NCI-H82 treated with DMSO at 0.1 percent for 48 hours (cell line): Measurements from ENCODE around the gene VMP1.
"Not testable (repeated sequence)": the region's sequence is repeated elsewhere in the genome, so short reads cannot be mapped to it uniquely, and the experiment has no call there.

Experiments used
- DNase-seq: peaks from one replicate; lab custom pipeline; 2025; ENCODE audit not compliant: unreplicated experiment; lab: John Stamatoyannopoulos, UW

The VMP1 gene

DNA sequence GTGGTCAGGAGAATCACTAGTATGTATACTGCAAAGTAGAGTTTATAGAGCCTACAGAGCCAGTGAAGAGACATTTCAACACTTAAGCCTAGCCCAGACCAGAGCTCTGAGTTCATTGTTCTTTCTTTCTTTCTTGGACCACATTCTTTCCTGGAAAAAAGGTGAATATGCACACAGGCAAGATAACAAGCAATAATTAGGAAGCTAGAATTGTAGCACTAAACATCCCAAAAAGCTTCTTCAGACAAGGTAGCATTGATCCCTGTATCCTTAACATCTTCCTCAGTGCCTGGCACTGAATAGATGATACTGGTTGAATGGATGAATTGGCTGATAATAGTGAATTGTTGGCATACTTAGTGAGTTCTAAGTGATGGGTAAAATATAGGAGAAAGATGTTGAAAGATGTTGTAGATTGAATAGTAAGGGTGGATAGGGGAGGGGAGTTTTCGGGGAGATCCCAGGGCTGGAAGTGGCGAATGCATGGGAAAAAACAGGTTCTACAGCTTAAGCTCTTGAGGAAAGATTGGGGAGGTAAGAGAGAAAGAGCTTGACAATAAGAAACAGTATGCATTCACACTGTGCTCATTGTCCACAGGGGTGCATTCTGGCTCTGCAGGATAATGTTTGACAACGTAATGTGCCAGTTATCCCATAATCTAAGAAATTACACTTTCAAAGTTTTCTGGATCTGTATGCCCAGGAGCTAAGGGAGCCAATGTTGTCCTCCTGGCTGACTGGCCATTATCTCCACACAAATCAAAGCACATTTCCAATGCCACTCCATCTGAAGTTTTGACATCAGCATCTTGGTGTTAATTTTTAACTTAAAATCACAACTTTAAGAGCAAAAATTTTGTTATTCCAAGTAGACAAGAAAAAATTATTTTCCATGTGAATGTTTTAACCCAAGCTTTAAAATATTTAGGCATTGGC, 149.7 kb downstream of the VMP1 start:
- no peak for DNase-seq

DNA sequence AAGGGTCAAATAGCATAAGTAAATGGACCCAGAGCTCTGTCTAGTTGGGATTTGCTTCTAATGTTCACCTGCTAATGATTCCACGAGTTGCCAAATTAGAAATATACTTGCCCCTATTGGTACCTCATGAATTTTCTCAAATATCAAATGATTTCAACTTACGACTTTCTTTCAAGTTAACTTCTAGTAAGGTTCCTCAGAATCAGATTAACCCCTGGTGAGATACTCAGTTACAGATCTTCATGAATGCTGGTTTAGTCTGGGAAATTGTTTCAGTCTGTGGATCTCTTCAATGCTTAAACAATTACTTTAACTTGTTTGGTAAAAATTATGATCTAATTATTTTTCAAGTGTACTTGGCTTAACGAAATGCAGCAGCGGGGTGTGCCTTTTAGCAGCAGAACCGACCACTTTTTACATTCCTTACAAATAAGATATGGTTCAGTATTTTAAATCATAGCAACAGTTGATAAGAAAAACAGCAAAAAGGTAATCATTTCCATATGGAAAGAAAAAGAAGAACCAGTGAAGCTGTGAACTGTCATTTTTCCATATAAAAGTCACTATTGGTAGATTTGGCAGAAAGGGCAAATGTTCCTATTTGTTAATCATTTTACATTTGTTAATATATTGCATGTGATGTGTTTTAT, 150.8 kb downstream of the VMP1 start:
- no peak for DNase-seq

DNA sequence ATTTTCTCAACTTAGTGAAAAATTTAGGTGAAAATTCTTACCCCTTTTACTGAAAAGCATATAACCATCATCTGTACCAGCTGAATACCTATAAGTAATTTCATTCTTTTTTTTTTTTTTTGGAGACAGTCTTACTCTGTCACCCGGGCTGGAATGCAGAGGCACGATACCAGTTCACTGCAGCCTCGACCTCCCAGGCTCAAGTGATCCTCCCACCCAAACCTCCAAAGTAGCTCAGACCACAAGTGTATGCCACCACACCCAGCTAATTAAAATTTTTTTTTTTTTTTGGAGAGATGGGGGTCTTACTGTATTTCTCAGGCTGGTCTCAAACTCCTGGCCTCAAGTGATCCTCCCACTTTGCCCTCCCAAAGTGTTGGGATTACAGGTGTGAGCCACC, 151.5 kb downstream of the VMP1 start:
- DNase-seq, result no peak

DNA sequence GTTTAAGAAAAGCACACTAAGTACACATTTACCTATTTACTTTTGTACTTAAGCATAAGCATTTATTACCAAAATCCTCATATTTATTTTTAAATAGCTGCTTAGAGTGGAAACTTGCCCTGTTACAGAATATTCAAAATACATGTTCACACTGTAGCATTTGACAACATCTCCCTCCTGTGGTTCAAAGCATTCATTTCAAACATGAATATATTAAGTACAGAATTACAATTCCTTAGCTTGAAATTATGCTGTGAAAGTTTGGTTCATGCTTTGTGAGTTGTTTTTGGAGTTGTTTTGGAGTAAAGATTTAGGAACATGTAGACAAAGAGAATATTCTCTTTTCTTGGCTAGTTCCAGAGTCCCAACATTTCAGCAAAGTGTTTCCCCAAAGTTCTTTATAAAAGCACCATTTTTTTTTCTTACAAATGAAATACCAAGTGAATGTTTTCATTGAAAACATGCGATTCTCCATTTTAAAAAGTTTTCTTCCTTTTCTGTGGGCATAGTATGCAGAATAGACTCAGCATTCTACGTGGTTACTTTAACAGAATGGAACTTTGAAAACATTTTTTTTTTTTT, 152.1 kb downstream of the VMP1 start:
- DNase-seq, result no peak

DNA sequence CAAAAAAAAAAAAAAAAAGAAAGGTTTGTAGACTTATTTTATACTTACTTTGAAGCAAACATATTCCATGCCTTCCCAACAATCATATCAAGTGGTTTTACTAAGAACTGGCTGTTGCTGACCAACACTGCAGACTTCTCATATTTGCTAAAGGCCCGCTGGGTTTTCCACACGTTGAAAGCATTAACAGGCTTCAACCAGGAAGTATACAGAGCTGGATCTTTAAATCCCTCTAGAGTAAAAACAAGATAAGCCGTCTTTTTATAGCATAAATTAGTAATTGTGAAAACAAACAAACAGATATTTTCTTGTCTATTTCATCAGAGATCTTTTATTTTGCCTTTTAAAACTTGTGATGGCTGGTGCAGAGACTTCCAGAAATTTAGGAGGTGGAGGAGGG, 156.2 kb downstream of the VMP1 start:
- DNase-seq, result no peak

DNA sequence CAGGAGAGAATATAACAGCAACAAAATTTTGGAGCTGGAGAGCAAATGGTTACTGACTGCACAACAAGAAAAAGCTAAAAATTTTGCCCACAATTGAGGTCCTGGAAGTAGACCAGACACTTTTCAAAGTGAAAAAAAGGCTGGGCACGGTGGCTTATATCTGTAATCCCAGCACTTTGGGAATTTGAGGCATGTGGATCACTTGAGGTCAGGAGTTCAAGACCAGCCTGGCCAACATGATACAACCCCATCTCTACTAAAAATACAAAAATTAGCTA, 162.4 kb downstream of the VMP1 start:
- DNase-seq, result no peak

DNA sequence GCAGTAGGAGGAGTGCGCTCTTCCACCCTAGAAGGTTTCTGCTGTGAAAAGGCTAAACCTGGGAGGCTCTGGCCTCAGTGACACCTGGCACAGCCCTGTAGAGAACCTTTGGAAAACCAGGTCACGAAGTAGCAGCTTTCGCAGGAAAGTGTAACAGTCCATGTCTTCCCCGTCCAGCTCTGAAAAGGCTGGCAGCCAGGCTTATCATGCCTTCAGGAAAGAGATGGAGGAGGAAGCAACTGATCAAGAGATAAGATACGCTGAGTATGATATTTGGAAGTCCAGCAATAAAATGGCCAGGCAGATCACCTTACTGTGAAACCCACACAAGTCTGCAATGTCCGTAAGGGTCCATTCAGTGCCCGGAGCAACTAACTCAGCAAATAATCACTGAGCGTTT, 163.0 kb downstream of the VMP1 start:
- DNase-seq, result no peak

DNA sequence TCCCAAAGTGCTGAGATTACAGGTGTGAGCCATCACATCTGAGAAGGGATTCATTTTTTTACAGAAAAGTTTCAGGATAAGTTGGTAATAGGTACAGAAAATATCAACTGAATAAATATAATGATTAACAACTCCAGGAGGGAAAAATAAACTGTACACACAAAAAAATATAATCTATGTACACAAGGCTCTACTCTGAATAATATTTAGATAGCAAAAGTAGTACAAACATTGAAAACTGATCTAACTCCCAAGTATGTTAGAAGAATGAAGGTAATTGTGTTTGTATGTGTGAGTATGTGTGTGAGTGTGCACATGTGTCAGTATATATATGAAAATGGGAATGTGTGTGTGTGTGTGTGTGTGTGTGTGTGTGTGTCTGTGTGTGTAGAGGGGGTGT, 164.9 kb downstream of the VMP1 start:
- DNase-seq, result no peak

DNA sequence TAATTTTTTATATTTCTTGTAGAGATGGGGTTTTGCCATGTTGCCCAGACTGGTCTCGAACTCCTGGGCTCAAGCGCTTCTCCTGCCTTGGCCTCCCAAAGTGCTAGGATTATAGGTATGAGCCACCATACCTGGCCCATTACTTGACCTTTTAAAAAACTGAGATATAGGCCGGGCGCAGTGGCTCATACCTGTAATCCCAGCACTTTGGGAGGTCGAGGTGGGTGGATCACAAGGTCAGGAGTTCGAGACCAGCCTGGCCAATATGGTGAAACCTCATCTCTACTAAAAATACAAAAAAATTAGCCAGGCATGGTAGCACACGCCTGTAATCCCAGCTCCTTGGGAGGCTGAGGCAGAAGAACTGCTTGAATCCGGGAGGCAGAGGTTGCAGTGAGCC, 166.0 kb downstream of the VMP1 start:
- not testable (repeated sequence) for DNase-seq

DNA sequence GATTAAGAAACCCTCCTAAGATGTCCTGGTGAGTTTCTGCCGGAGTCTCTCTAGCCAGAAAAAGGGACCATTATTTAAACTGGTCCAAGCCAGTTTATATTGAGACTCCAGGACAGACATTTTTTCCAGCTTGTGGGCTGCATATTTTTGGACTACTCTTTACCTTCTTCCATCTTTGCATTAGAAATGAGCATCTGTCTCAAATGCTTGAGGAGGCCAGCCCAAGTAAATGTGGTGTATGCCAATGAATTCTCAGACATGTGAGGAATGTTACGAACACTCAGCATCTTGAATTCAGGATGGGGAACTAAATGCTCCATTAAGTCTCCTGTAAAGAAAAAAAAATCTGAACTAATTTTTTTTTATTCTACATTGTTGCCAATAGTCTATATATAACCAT, 166.9 kb downstream of the VMP1 start:
- DNase-seq, result no peak

DNA sequence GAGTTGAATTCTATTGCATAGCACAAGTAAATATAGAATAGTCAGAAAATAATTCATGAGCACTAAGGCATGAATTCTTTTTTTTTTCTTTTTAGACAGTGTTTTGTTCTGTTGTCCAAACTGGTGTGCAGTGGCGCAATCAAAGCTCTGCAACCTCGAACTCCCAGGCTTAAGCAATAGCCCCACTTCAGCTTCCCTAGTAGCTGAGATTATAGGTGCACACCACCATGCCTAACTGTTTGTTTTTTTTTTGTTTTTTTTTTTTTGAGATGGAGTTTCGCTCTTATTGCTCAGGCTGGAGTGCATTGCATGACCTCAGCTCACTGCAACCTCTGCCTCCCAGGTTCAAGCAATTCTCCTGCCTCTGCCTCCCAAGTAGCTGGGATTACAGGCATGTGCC, 168.7 kb downstream of the VMP1 start:
- DNase-seq, result no peak

DNA sequence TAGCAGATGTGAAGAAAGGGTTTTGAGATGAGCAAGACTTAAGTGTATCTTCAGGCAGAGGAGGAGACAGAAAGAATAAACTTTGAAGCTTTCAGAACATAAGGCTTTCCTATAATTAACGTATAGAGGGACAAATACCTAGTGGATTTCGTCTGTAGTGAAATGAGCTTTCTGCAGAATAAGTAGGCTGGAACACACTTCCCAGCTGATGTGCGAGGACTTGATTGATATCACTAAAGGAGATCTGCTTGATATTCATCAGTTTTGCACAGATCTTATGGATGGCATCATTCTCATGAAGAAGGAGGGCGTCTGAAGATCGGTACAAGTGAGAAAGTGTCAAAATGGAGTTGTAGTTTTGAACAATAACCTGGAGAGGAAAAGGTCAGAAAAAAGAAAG, 170.5 kb downstream of the VMP1 start:
- DNase-seq, result no peak

DNA sequence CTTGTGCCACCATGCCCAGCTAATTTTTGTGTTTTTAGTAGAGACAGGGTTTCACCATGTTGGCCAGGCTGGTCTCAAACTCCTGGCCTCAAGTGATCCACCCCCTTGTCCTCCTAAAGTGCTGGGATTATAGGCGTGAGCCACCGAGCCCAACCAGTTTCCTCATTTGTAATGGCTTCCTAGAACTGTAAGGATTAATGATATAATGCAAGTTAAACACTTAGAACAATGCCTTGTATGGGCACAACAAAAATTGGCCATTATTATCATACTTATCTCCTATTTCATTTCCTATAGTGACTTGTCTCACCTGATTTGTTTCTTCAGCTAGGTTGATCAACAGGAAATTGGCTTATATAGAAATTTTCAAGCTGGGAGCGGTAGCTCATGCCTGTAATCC, 171.2 kb downstream of the VMP1 start:
- DNase-seq, result no peak

DNA sequence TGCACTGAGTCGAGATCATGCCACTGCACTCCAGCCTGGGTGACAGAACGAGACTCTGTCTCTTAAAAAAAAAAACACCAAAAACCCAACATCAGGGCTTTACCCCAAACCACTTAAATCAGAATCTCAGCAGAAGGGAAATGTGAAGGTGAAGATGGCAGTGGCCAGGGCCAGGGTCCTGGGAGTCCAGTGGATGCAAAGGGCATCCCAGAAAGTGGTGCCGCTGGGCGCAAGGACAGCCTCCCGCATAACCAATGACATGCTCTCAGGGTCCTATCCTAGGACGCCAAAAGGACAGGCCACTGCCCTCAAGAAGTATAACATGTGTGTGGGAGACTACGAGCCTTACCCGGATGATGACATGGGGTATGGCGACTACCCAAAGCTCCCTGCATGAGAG, 177.4 kb downstream of the VMP1 start:
- no peak for DNase-seq

DNA sequence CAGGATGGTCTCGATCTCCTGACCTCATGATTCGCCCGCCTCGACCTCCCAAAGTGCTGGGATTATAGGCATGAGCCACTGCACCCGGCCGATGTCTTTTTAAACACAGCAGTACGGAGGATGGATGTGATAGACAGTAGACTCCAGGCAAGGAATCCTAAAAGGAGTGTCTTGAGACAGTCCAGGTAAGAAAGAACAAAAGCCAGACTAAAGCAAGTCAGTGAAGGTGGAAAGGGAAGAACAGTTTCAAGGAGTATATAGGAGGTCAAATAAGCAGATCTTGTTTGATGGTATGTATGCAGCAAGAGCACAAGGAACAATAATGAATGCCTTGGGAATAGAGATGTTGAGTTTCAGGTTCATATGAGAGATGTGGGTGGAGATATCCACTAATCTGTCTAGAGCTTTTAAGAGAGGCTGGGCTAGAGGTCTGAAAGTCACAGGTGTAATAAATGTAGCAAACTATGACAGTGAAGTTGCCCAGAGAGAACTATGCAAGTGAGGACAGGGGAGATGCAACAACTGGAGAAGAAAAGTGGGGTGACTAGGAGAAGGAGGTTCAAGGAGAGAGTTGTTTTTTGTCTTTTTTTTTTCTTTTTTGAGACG, 180.8 kb downstream of the VMP1 start:
- no peak for DNase-seq

DNA sequence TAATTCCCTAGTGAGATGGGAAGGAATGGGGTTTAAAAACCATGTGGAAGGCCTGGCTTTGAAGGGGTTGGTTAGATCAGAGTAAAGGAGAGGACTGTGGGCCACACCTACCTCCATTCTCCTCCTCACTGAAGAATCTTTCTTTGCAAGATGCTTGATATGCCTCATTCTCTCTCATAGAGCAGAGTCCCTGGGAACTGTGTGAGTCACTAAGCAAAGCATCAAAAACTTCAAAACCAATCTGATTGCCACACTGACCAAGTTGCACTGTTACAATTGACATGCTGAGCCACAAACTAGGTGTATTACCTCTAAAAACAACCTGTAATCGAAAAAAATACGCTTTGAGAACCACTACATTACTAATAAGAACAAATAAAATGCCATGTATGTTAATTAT, 183.3 kb downstream of the VMP1 start:
- DNase-seq, result no peak
